DOHH2 (cell line): ENCODE data around the gene ADAMTS2.

Experiments
- H3F3A ChIP-seq: fragments of 200-600 bp; sonication (generic), shearing (Covaris generic); 2 replicates; pipeline ENCODE4 v1.6.0; 2016; ENCODE audit warnings: antibody characterized with exemption, mild to moderate bottlenecking; ENCODE audit not compliant: control insufficient read depth, insufficient read depth
- H3K27ac ChIP-seq: fragments of 200-600 bp; sonication (generic); 2 replicates; pipeline ENCODE4 v1.5.1; 2014; ENCODE audit warnings: low read depth, mild to moderate bottlenecking, low read length, moderate library complexity
- H3K27me3 ChIP-seq: fragments of 200-600 bp; sonication (generic); 2 replicates; pipeline ENCODE4 v1.6.1; 2014; ENCODE audit warnings: mild to moderate bottlenecking, low read length, mixed read lengths; ENCODE audit not compliant: control insufficient read depth
- H3K36me3 ChIP-seq: fragments of 200-600 bp; sonication (generic); 2 replicates; pipeline ENCODE4 v1.6.1; 2014; ENCODE audit warnings: mild to moderate bottlenecking, low read length, moderate library complexity, mixed read lengths; ENCODE audit not compliant: control insufficient read depth
- H3K4me1 ChIP-seq: fragments of 200-600 bp; sonication (generic); 2 replicates; pipeline ENCODE4 v1.6.1; 2014; ENCODE audit warnings: mild to moderate bottlenecking, low read length, mixed read lengths; ENCODE audit not compliant: control insufficient read depth
- H3K4me2 ChIP-seq: fragments of 200-600 bp; sonication (generic); 2 replicates; pipeline ENCODE4 v1.6.0; 2014; ENCODE audit warnings: mild to moderate bottlenecking, low read length, moderate library complexity
- H3K4me3 ChIP-seq: fragments of 200-600 bp; sonication (generic); 2 replicates; pipeline ENCODE4 v1.5.1; 2014; ENCODE audit warnings: mild to moderate bottlenecking, low read length, mixed read lengths
- H3K79me2 ChIP-seq: fragments of 200-600 bp; sonication (generic); 2 replicates; pipeline ENCODE4 v1.6.1; 2014; ENCODE audit warnings: mild to moderate bottlenecking, low read length, mixed read lengths; ENCODE audit not compliant: control insufficient read depth
- H3K9me2 ChIP-seq: fragments of 200-600 bp; sonication (generic); replicated peaks from 2 replicates; pipeline ENCODE4 v1.6.1; 2014; ENCODE audit warnings: mild to moderate bottlenecking, low read length, mixed read lengths; ENCODE audit not compliant: control insufficient read depth
- H3K9me3 ChIP-seq: fragments of 200-600 bp; sonication (generic); 2 replicates; pipeline ENCODE4 v1.6.1; 2014; ENCODE audit warnings: antibody characterized with exemption, low read length, mixed read lengths; ENCODE audit not compliant: control insufficient read depth, insufficient read depth
- H4K20me1 ChIP-seq: fragments of 200-600 bp; sonication (generic); 2 replicates; pipeline ENCODE4 v1.6.0; 2014; ENCODE audit warnings: low read depth, mild to moderate bottlenecking, antibody characterized with exemption, low read length, moderate library complexity; ENCODE audit not compliant: control insufficient read depth, insufficient read depth
- CTCF ChIP-seq: fragments of 200-600 bp; sonication (generic); IDR thresholded peaks from one replicate; pipeline ENCODE4 v1.5.1; 2014; ENCODE audit warnings: antibody characterized with exemption, mild to moderate bottlenecking, low read depth, low read length; ENCODE audit not compliant: poor library complexity, severe bottlenecking
- EZH2phosphoT487 ChIP-seq: fragments of 200-600 bp; sonication (generic); IDR thresholded peaks from 2 replicates; pipeline ENCODE4 v1.6.1; 2017; ENCODE audit warnings: borderline replicate concordance, mild to moderate bottlenecking, antibody characterized with exemption, low read length, moderate library complexity, mixed read lengths

The ADAMTS2 gene

GRCh38 chr5:179241764-179242370 is 103.4 kb downstream of the ADAMTS2 start:
- Histone ChIP-seq H3K9me2 (no peaks in the 10 kb centered on the region), H3K4me3 (no peak overlapping the region), H3K79me2 (no peaks in the 10 kb centered on the region), H3F3A (no peaks in the 10 kb centered on the region), H3K27me3 (no peaks in the 10 kb centered on the region), H4K20me1 (no peaks in the 10 kb centered on the region), H3K9me3 (no peaks in the 10 kb centered on the region), H3K4me2 (no peak overlapping the region), H3K4me1 (no peaks in the 10 kb centered on the region), H3K27ac (no peak overlapping the region), H3K36me3 (no peaks in the 10 kb centered on the region)
- no peak for TF ChIP-seq CTCF
- TF ChIP-seq EZH2phosphoT487, result no peak

- Histone ChIP-seq H3K4me3 (no peak overlapping the region), H3K27me3 (no peaks in the 10 kb centered on the region), H3F3A (no peaks in the 10 kb centered on the region), H3K4me1 (no peaks in the 10 kb centered on the region), H3K27ac (no peak overlapping the region), H3K9me2 (no peaks in the 10 kb centered on the region), H4K20me1 (no peaks in the 10 kb centered on the region), H3K79me2 (no peaks in the 10 kb centered on the region), H3K36me3 (no peaks in the 10 kb centered on the region), H3K4me2 (no peak overlapping the region), H3K9me3 (no peaks in the 10 kb centered on the region)
- TF ChIP-seq EZH2phosphoT487 (no peak), CTCF (no peak)
These were observed 104.1 kb downstream of the ADAMTS2 start for GRCh38 chr5:179241175-179241574.

GRCh38 chr5:179240561-179240960 is 104.7 kb downstream of the ADAMTS2 start:
- Histone ChIP-seq H4K20me1 (no peaks in the 10 kb centered on the region), H3K4me1 (no peaks in the 10 kb centered on the region), H3K4me3 (no peak overlapping the region), H3K27me3 (no peaks in the 10 kb centered on the region), H3K4me2 (no peak overlapping the region), H3K9me2 (no peaks in the 10 kb centered on the region), H3K36me3 (no peaks in the 10 kb centered on the region), H3K79me2 (no peaks in the 10 kb centered on the region), H3K27ac (no peak overlapping the region), H3K9me3 (no peaks in the 10 kb centered on the region), H3F3A (no peaks in the 10 kb centered on the region)
- no peak for TF ChIP-seq CTCF
- no peak for TF ChIP-seq EZH2phosphoT487
